HT1080 (cell line): Measurements from ENCODE around the gene KLK1. TPM values are rescaled to one million over a fixed set of nuclear protein-coding genes. Genes with fewer than 3 reads are reported as not detected.
"Not testable (repeated sequence)": the region's sequence is repeated elsewhere in the genome, so short reads cannot be mapped to it uniquely, and the experiment has no call there.

Source experiments
- DNase-seq: peaks from one replicate; pipeline ENCODE4 v3.0.0-alpha.2; 2015; ENCODE audit warnings: low read depth
- small RNA-seq: library from RNA; depleted of rRNA; stranded (forward); fragments of <200 nt; gene quantifications from one replicate; pipeline ENCODE3, GENCODE V24; 2014
- total RNA-seq: library from RNA; depleted of rRNA; stranded (reverse); fragments of >200 nt; shearing (Covaris generic); gene quantifications from 2 replicates; pipeline ENCODE4 v1.2.3, GENCODE V29; 2014; rRNA removed

Gene KLK1
- total RNA-seq, 1 experiment from 2014 or later: not detected

- DNase-seq: not testable (repeated sequence)
These were observed 53.4 kb downstream of the KLK1 start, which contains the start of gene GPR32 for GRCh38 chr19:50770164-50770563. Gene GPR32 (plus strand): TSS chr19:50770464. CDS start chr19:50770601, 137 bp downstream.

Small RNAs within 50 kb of the gene (small RNA-seq; reads per million reads assigned to genes)
- 349 reads per million, percentile 98 among the genes with 10 or more reads in this experiment for gene SNORD88A
- not detected for gene SNORD88B
- not detected for gene SNORD88C

Other genes with a start within 250 kb of the KLK1 start
- 0.13 TPM in 1 of 2 replicates, not detected in the other for gene SYT3, start 183.9 kb downstream of the KLK1 start, total RNA-seq
- 1.1 and 3.2 TPM in 2 replicates for gene C19orf81, start 174.3 kb downstream of the KLK1 start, total RNA-seq
- 9.3 and 10.5 TPM in 2 replicates for gene SHANK1, start 104.0 kb downstream of the KLK1 start, total RNA-seq
- gene CLEC11A, start 100.4 kb downstream of the KLK1 start, total RNA-seq: 163 and 168 TPM in 2 replicates
- gene GPR32, start 53.3 kb downstream of the KLK1 start, total RNA-seq: not detected in 2 replicates
- not detected in 2 replicates for gene ACP4, start 33.4 kb downstream of the KLK1 start, total RNA-seq
- gene KLK15, start 9.8 kb upstream of the KLK1 start, total RNA-seq: not detected in 2 replicates
- not detected in 2 replicates for gene KLK3, start 31.1 kb upstream of the KLK1 start, total RNA-seq
- not detected in 2 replicates for gene KLK2, start 49.7 kb upstream of the KLK1 start, total RNA-seq
- gene KLK4, start 87.6 kb upstream of the KLK1 start, total RNA-seq: not detected in 2 replicates
- gene KLK5, start 129.3 kb upstream of the KLK1 start, total RNA-seq: not detected in 2 replicates
- gene KLK6, start 145.8 kb upstream of the KLK1 start, total RNA-seq: 0.20 TPM in 1 of 2 replicates, not detected in the other
- gene KLK7, start 160.1 kb upstream of the KLK1 start, total RNA-seq: not detected in 2 replicates
- gene KLK8, start 177.8 kb upstream of the KLK1 start, total RNA-seq: not detected in 2 replicates
- gene KLK10, start 195.9 kb upstream of the KLK1 start, total RNA-seq: not detected in 2 replicates
- gene KLK11, start 202.8 kb upstream of the KLK1 start, total RNA-seq: not detected in 2 replicates
- not detected in 2 replicates for gene KLK12, start 211.2 kb upstream of the KLK1 start, total RNA-seq
- gene KLK13, start 241.3 kb upstream of the KLK1 start, total RNA-seq: not detected in 2 replicates